GM20000 (cell line): ENCODE measurements around the gene AGTPBP1.

Experiments used
- DNase-seq: peaks from one replicate; pipeline ENCODE4 v3.0.0; 2012; ENCODE audit warnings: low spot score
- CTCF ChIP-seq: IDR thresholded peaks from 2 replicates; pipeline ENCODE4 v1.5.1; 2012; ENCODE audit warnings: mild to moderate bottlenecking, control low read depth; ENCODE audit errors: extremely low read depth, missing control alignments

AGTPBP1 gene

DNA sequence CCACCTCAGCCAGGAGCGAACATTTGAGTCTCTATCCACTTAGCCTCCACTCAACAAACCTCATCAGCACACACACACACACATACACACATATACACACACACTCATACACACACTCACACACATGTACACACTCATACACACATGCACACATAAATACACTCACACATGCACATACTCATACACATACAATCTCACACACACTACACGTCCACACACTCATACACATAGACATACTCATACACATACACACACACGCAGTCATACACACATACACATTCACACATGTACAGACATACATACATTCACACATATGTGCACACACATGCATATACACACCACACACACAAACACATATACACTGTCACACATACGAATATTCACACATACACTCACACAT lies 208.2 kb downstream of the AGTPBP1 start:
- no peak for TF ChIP-seq CTCF
- DNase-seq, result no peak

GRCh38 chr9:85530721-85531120 lies 211.0 kb downstream of the AGTPBP1 start:
- no peak for TF ChIP-seq CTCF
- DNase-seq, result no peak

GRCh38 chr9:85528607-85529006 lies 213.1 kb downstream of the AGTPBP1 start:
- TF ChIP-seq CTCF, result no peak
- DNase-seq, result no peak

DNA sequence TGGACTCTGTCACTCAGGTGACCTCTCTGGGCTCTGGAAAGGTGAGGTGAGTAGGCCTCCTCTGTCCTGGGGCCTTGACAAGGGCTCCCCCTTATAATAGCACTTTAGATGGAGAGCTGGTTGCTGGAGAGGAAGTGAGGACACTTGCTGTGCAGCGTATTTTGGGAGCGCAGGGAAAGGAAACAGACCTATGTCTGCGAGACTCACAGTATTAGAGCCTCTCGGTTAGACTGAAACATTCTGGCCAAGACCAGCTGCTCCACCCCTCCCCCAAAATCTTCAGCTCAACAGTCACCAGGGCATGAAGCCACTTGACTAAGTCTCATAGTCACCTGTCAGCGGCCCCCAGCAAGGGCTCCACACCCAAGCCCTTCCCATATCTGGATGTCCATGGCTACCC lies 213.6 kb downstream of the AGTPBP1 start:
- DNase-seq, result no peak
- TF ChIP-seq CTCF, result no peak

DNA sequence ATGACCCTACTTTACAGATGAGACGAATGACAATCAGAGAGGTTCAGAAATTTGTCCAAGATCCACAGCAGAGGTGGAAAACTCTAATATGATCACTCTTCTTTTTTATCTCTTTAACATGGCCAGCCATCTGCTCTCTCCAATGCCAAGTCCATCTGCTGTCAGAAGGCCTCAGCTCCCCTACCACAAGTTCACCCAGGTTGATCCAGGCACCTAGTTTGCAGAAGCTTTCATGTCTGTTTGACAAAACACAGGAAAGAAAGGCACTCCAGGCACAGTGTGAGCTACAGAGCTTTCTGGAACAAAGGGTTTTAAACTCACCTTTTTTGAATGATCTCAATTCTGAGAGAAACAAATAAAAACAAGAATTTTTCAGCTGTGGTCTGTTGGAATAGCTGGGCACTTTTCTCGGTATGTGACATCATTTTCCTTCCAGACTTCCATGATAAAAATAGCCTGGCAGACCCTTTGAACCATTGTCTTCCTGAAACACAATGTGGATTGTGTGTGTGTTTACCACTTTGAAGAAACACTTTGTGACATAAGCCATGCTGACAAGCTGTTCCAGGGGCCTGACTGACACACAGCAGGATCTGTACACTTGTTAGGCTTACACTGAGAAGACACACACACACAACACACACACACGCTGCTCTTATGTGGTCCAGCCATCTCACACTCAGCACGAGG lies 214.3 kb downstream of the AGTPBP1 start:
- DNase-seq, result no peak
- no peak for TF ChIP-seq CTCF

DNA sequence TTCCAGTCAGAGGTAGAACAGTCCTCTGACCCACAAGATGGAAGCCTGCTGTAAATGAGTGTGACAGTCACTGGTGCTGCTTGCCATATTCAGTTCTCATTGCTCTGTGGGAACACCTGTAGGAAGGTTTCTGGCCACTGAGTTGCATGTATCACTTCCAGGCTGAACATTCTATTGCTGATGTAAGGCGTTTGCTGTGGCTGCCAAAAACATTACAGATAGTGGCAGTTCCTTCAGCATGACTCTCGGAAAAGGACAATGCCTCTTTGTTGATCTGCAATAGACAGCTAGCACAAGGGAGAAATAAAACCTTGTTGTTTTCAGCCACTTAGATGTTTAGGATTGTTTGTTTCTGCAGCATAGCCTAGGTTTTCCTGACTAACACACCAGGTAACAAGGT lies 217.2 kb downstream of the AGTPBP1 start:
- no peak for TF ChIP-seq CTCF
- DNase-seq, result no peak

DNA sequence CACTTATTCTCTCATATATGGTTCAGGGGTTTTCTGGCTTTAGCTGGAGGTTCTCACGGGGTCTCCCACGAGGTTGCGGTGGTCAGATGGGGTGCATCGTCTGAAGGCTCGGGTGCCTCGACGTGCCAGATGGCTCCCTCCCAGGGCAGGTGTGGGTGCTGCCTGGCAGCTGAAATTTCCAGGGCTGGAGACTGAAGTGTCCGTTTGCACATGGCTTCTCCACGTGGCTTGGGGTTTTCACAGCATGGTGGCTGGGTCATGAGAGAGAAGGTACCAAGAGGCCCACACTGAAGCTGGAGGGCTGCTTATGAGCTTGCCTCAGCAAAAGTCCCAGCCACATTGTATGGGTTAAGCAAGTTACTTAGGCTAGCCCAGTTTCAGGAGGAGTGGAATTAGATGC lies 218.6 kb downstream of the AGTPBP1 start:
- DNase-seq, result no peak
- TF ChIP-seq CTCF, result no peak
